Head of caudate nucleus (tissue), 42 donors: ENCODE measurements around the gene GNRHR.
"Not testable (repeated sequence)": the region's sequence is repeated elsewhere in the genome, so short reads cannot be mapped to it uniquely, and the experiment has no call there.

Experiments
- DNase-seq, 42 donors: peaks; one replicate each; pipeline versions ENCODE4 v3.0.0 to v3.0.0-alpha.2; 2020 to 2021; ENCODE audit warnings: mixed read lengths in 7 of 42
- intact Hi-C: fragments of 100-400 bp; cut with DNase I; formaldehyde crosslinking; loops from one replicate; pipeline ENCODE4 v1.15.0; 2022

Gene GNRHR, protein sequence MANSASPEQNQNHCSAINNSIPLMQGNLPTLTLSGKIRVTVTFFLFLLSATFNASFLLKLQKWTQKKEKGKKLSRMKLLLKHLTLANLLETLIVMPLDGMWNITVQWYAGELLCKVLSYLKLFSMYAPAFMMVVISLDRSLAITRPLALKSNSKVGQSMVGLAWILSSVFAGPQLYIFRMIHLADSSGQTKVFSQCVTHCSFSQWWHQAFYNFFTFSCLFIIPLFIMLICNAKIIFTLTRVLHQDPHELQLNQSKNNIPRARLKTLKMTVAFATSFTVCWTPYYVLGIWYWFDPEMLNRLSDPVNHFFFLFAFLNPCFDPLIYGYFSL

DNA sequence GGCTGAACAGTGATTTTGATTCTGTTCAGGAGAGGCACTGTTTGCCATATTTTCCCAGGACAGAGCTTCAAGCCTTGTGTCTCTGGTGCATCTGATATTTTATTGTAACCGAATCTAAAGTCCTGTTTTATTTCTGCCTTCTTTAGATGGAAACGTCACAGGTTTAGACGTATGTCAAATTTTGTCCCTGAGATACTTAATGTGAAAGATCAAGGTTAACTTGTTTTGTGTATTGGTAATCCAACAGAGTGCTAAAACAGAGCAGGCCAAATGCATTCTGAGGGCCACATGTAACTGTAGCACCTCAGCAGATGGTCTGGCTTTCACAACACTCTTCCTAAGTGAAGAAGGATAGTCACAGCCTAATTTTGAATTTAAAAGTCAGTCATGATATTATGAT is at the start of gene GNRHR:
GNRHR (minus strand) TSS at position 101 of the 400 bp plus-strand sequence; CDS start at position 48, 53 bp downstream.
- intact Hi-C loops, result no loop called here
- no peak for DNase-seq

DNA sequence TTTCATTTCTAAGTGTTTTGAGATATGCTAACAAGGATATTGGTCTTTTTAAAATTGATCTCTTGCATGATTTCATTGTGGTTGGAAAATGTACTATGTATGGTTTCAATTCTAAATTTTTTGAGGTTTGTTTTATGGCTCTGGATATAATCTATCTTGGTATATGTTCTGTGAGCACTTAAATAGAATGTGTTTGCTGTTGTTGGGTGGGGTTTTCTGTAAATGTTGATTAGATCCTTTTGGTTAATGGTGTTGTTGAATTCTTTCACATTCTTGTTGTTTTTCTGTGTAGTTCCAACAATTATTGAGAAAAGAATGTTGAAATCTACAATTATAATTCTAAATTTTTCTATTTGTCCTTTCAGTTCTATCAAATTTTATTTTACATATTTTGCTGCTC is 42.6 kb upstream of the GNRHR start:
- intact Hi-C loops, result no loop called here
- no peak for DNase-seq

DNA sequence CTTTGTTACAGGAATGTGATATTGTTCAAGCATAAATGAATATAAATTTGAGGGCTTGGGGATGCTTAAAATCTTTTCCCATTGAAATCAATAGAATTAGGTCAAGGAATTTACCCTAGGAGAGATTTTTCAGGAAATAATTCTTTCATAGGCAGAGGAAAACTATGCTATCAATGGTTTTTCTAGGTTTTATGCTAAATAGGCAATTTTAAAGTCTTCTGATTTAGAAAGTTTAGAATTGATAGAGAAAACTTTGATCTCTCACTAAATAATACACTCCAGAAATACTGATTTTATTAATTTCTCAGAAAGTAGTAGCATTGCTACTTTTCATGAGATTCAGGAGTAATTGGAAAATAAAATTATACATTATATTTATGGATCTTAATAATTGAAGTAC is 36.5 kb upstream of the GNRHR start:
- DNase-seq, result no peak
- intact Hi-C loops, result no loop called here

DNA sequence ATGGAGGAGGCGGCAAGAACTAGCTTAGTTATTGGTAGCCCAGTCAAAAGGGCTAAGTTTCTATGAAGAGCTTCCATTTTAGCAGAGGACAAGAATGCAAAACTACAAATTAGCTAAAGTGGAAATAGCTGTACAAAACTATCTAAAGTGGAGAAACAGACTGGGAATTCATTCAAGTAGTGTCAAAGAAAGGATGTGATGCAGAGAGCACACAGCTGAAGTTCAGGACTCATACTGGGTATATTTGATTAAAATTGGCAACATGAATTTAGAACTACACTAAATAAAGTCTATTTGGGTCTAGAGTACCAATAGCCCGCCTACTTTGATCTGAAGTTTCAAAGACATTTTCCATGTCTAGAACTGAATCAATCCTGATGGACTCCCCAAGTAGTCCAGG is 33.1 kb upstream of the GNRHR start:
- DNase-seq, result no peak
- intact Hi-C loops, result no loop called here

DNA sequence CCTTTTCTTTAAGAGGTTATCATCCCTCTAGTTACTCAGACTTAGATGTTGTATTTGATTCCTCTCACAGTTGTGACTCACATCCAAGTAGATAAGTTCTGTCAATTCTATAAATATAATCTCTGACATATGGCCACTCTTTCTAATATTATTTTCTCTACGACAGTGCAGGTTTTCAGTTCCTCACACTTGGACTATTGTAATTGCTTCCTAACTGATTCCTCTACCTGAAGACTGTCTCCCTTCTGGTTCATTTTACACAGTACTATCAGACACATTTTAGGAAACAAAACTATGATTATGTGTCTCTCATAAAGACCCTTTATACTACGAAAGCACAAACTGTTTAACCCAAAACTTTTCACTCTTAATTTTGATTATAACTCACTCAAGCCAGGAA is 31.3 kb upstream of the GNRHR start:
- intact Hi-C loops, result no loop called here
- DNase-seq, result no peak

DNA sequence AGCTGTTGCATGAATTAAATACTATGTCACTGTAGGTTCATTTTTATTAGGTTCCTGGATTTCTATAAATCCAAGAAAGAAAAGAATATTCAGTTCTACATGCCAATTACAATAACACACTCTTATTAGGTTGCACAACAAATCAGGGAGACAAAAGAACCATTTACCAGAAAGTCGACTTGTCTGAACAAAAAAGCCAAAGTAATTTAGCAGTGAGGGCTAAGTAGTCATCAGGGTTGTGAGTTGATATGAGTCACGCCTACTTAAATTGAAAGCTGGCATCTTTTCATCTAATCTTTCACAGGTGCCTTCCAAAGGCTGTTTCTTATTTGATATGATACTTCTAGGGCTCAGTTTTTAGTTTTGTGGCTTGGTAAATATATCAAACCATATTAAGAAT is 25.4 kb upstream of the GNRHR start:
- DNase-seq, result no peak
- intact Hi-C loops, result no loop called here

DNA sequence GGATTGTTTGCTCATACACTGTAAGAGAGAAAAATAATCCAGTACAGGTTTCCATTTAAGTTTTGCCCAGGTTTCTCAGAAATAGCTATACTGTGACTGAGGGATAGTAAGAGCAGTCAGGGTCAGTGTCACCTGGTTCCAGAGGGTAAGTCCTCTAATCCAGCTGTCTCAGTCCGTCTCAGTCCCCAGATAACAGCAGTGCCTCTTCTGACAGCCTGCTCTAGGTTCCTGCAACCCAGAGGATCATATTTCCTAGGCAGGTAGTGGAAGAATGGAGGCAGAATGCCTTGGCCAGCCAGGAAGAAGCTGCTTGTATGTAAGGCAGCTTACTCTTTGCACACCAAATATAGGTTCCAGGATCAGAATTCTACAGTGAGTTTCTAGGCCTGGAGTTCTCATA is 22.6 kb upstream of the GNRHR start:
- intact Hi-C loops, result no loop called here
- DNase-seq, result no peak

DNA sequence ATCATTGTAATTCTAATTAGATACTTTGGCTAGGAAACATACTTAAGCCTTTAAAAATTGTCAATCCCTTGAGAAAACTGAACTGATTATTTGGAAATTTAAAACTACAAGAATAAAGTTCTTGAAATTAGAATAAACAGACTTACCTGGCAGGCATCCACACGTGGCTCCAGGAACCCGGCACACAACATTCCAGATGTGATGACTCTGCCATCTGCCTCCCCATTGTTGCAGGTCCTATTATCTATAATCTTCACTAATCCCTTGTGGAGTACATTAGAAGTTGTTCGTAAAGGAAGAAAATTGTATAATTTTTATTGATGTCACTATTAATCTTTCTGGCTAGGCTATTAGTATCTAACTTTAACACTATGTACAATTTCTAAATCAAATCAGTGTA is 16.2 kb upstream of the GNRHR start:
- intact Hi-C loops, result no loop called here
- DNase-seq, result no peak

DNA sequence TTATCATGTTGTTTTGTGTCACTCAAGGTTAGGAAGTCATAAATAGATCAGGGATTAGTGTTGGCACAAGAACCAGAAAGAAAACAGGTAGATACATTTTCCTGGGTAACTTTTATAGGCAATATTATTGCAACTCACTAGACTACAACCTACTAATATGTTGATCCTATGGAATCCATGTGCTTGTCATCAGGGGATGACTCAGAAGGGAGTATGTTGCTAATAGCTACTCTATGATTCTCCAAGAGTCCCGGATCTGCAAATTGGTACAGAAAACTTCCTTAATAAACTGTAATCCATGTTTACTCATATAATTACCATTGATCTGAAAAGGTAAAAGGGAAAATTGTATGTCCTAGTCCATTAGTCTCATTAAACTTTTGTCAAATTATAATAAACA is 11.7 kb upstream of the GNRHR start:
- no peak for DNase-seq
- intact Hi-C loops, result no loop called here

DNA sequence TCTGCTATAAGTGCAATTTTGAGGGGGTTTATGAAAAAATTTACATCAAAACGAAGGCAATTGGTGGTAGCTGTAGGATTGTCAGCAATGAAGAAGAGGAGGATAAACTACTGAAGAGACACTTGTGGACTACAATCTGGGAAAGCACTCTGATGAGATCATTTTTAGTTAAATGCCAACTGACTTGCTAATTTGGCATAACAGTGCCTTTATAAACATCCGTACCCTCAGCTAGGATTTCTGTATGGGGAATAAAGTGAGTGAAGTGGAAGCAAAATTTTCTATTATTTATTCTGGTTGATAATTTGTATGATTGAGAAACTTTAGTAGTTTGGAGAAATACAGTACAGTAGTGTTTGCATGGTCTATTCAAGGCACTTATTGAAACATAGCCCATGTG is 11.2 kb upstream of the GNRHR start:
- DNase-seq, result no peak
- intact Hi-C loops, result no loop called here

DNA sequence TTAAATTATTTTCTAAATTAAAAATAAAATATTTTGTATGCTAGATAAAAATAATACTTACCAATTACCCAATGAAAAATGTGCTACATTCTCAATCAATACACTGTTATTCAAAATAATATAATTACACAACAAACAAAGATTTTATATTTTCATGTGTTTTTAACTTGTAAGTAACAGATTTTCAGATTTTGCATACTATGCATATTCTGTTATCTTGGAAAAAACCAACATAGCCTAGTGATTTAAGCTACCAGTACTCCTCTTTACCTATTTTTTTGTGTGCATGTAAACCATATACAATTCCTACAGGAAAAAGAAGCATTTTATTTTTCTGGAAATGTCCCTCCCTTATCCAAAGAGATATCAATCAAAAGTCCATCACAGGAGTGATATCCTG is 10.0 kb upstream of the GNRHR start:
- no peak for DNase-seq
- intact Hi-C loops, result no loop called here

DNA sequence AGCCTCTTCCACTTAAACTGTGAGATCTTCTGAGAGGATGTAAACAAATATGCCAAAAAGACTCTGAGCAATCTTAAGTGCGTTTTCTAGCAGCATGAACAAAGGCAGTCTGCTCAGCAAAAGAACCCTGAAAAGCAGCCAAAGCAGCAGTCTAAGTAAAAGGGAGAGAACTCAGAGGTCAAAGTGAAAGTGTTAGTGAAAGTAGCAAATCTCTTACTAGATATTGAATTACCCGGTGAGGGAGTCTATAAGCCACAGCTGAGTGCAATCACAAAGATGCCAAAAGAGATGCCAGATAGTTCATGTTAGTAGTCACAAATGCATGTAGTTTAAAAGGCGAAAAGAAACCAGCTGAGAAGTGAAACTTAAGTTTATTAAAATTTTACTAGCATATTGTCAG is 7.9 kb upstream of the GNRHR start:
- intact Hi-C loops, result no loop called here
- peak in 1 of 42 donors; percentile 3 for DNase-seq

DNA sequence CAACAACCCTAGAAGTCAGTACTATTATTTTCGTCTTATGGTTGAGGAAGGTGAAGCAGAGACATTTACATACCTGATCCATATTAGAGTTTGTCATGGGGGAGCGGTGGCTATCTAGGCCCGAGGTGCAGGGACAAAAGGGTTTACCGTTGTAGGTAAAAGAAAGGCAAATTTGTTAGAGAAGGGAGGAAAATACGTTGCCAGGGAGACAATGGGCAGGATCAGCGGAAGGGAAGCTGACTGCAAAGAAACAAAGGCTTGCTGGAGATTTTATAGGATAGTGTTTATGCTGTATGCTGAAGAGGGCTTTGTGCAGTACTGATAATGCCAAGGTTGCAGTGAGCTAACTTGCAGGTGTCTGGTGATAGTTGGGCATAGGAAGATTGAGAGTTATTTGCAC is 2.8 kb upstream of the GNRHR start:
- DNase-seq, intact Hi-C loops: not testable (repeated sequence)

DNA sequence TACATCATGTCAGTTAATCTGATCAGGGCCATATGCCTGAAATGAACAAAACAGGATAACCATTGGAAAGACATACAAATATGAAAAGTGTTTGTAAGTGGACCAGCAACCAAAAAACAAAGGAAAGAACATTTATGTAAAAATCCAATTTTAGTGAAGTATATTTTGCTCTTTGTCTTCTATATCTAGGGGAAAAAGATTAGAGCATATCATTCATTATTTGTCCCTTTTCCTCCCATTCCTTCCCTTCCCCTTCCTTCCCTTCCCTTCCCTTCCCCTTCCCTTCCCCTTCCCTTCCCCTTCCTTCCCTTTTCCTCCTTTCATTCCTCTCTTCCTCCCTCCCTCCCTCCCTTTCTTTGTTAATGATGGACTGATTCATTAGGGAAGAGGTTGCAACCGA is 1.8 kb upstream of the GNRHR start:
- intact Hi-C loops, result no loop called here
- DNase-seq, result no peak

DNA sequence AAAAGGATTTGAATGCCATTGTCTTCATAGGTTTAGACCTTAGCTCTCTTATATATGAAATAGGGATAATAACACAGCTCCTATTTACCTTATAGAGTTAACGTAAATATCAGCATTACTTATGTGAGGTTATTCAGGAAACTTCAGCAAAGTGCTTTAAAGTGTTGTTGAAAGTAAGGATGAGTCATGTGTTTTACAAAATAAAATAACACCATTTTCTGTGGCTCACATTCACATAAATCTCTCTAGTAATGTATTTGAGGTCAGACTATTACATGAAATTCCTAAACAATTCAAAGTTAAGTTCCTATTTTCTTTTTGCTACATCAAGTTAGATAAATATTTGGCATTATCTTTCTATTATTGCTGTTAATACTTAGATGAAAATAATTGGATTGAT is 2.9 kb downstream of the GNRHR start:
- intact Hi-C loops, result no loop called here
- DNase-seq, result no peak

DNA sequence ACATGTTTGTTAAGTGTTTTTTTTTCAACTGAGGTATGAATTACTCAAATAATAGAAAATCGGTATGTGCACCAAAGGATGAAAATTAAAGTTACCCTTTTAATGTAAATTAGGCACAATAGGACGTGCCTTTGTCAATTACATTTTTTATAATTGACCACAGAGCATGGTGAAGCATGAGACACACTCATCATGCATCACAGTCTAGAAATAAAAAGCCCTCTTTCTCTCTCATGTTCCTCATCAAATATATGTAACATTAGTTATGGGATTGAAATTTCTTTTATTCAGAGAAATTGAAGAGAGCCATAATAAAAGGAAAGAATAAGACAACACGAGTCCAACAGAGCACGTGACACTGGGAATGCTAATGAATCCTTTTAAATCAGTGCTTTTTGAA is 3.5 kb downstream of the GNRHR start:
- DNase-seq, result no peak
- intact Hi-C loops, result no loop called here

DNA sequence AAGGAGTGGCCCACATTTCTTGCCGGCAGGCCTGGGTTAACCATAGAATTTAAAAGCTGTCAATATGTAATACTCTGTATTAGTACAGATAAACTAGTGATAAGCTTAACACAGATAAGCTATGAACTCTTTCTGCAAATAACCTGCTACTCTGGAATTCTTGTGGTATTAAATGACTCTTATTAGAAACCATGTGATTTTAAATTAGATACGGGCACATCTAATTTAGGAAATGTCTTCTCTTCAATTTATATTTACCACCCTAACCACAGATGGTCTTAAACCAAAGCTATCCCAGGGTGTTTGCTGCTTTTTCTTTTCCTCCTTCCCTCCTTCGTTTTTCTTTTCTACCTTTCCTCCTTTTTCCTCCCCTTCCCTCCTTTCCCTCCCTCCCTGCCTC is 4.9 kb downstream of the GNRHR start:
- no peak for DNase-seq
- intact Hi-C loops, result no loop called here

DNA sequence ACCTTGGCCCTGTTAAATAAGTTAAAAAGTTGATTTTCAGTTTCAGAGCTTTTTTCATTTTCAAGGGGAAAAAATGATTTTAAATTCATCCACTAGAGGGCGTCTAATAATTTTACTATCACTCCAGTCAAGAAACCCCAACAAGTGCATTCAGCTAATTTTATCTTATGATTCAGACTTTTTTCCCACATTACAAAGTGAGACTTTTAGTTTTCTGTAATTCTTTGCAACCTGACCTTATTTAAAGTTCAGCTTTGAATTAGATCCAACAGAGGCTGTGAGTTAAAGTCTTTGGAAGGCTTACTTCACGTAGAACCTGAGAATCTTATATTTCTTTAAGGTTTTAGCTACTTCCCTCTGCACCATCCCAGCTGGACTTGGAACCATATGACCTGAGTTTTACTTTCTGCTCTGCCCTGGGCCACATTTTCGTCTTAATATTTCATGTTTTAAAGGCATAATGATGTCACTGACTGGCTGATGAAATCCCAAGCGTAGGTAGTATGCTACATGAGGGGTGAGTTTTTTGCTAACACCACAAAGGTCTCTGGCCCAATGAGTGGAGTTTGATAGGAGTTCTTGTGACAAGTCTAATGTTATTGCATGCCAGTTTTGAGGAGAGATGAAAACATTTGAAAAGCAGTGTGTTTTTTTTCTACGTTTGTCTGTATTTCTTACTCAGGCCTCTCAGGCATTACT is 7.2 kb downstream of the GNRHR start:
- DNase-seq, result no peak
- intact Hi-C loops, result no loop called here

DNA sequence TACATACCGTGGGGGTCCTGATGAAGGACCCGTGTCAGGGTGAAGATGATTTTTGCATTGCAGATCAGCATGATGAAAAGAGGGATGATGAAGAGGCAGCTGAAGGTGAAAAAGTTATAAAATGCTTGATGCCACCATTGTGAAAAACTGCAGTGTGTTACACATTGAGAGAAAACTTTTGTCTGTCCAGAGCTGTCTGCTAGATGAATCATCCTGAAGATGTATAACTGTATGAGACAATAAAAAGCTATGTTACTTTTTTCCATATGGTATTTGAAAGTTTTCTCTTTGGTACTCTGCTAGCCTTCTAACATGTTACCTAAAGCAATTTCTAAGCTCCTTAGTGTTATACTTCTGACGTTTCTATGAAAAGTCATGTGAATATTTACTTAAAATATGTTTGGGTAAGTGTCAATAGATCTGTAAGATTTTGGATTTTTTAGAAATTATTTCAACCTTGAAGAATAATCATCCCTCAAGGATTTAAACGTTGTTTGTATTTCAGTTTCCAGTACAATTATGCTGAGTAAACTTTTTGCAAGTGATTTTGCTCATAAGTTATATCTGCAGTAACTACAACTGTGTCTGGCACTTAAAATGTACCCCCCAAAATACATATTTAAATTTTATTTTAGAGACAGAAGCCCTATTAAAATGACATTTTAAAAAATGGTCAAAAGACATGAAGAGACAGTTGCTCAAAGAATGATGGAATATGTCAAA is 9.5 kb downstream of the GNRHR start:
- intact Hi-C loops, result no loop called here
- DNase-seq, result no peak

DNA sequence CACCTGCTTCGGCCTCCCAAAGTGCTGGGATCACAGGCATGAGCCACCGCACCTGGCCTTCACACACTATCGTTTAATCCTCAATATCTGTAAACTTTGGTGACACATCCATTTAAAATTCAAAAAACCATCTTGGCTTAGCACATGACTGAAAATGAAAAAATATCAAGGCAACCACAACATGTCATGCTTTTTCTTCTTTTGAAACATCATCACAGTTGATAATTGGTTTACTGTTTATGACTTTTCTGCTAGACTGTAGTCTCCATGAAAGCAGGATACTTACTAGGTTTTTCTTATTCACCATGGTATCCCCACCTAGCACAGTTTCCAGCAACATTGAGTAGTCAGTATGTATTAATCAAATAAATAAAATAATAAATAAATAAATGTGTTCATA is 11.0 kb downstream of the GNRHR start:
- intact Hi-C loops, result no loop called here
- DNase-seq, result no peak

DNA sequence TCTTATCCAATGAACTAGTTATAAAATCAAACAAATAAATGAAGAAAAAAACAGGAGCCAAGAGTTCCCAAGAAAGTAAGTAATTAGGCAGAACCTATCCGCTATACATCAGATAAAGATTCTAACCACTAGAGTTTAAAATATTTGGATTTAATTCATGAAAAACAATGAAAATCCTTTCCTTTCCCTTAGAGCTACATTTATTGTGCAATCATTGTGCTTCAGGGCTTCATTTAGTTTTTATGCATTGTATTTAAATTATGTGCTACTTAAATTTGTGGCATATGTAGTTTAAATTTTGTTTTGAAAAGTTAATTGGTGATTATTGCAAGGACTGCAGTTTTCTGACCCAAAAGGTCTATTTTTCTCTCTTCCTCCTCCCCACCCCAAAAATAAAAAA is 17.9 kb downstream of the GNRHR start:
- intact Hi-C loops, result no loop called here
- no peak for DNase-seq
